ENCODE results near the gene HAO1.

DNA sequence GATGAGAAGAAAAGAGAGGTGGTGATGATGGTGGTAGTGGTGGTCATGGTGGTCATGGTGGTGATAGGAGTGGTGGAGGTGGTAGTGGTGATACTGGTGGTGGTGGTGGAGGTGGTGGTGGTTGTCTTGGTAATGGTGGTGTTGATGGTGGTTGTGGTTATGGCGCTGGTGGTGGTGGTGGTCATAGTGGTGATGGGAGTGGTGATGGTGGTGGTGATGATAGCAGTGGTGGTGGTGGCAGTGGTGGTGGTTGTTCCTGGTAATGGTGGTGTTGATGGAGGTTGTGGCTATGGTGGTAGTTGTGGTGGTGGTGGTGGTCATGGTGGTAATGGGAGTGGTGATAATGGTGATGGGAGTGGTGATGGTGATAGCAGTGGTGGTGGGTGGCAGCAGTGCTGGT, 36.8 kb downstream of the HAO1 start:
- TF ChIP-seq, protein P1, sequence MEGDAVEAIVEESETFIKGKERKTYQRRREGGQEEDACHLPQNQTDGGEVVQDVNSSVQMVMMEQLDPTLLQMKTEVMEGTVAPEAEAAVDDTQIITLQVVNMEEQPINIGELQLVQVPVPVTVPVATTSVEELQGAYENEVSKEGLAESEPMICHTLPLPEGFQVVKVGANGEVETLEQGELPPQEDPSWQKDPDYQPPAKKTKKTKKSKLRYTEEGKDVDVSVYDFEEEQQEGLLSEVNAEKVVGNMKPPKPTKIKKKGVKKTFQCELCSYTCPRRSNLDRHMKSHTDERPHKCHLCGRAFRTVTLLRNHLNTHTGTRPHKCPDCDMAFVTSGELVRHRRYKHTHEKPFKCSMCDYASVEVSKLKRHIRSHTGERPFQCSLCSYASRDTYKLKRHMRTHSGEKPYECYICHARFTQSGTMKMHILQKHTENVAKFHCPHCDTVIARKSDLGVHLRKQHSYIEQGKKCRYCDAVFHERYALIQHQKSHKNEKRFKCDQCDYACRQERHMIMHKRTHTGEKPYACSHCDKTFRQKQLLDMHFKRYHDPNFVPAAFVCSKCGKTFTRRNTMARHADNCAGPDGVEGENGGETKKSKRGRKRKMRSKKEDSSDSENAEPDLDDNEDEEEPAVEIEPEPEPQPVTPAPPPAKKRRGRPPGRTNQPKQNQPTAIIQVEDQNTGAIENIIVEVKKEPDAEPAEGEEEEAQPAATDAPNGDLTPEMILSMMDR (IDR thresholded peaks at IDR 0.05): no peak
- TF ChIP-seq POLR2A (IDR thresholded peaks at IDR 0.05): no peak
- no peak for TF ChIP-seq POLR2AphosphoS5 (IDR thresholded peaks at IDR 0.05)
